Measurements from ENCODE around the gene SH3D19. TPM values are rescaled to one million over a fixed set of nuclear protein-coding genes. Genes with fewer than 3 reads are reported as not detected.

The SH3D19 gene
- total and polyA plus RNA-seq, 3 donors from 2014 or later: 40.6 to 58.6 (median 49.9) TPM

- intact Hi-C loops (cut with DNase I; ENCODE audit: low total_unique reads): no loop called here
- Histone ChIP-seq H3K27me3 (no peaks in the 10 kb centered on the region), H3K27ac (no peak overlapping the region)
Measured at GRCh38 chr4:151074416-151074916, 250.9 kb downstream of the SH3D19 start.

More at GRCh38 chr4:151074416-151074916, 250.9 kb downstream of the SH3D19 start:
- no peaks in the 10 kb centered on the region for H3K9me3 ChIP-seq
- no peak overlapping the region for H3K4me3 ChIP-seq
- no peak for DNase-seq
- no peaks in the 10 kb centered on the region for H3K4me1 ChIP-seq
- H3K36me3 ChIP-seq (ENCODE audit: low read depth, missing control alignments): no peaks in the 10 kb centered on the region
- no peak for TF ChIP-seq POLR2A (IDR thresholded peaks at IDR 0.05)
- TF ChIP-seq CTCF (IDR thresholded peaks at IDR 0.05): no peak

Small RNA genes lying within 50 kb of the gene (small RNA-seq; reads per million reads assigned to genes)
- gene AC104819.2 (0 to 0.09 reads per million in 2 donors), gene RNU6-1282P (0 reads per million in 2 donors), gene SNORD73A (0 reads per million in 2 donors), gene SNORD73B (0.09 to 0.47 reads per million in 2 donors)

Other genes with a start within 250 kb of the SH3D19 start
- 1,000 to 10,000 TPM in 1 of 2 donors, 100 to 1,000 TPM in 1; 896 to 1,385 TPM for gene RPS3A, start 226.0 kb downstream of the SH3D19 start, total RNA-seq
- 1,182 TPM for gene RPS3A, start 226.0 kb downstream of the SH3D19 start, polyA plus RNA-seq (ENCODE audit: insufficient read depth, low read depth, low replicate concordance)
- gene PRSS48, start 48.4 kb downstream of the SH3D19 start, total RNA-seq: under 1 TPM in 1 of 2 donors, not detected in 1; 0.71 TPM
- 2.0 TPM for gene PRSS48, start 48.4 kb downstream of the SH3D19 start, polyA plus RNA-seq (ENCODE audit: insufficient read depth, low read depth, low replicate concordance)
- 10 to 100 TPM; 13.1 to 16.2 TPM for gene FHIP1A, start 83.6 kb upstream of the SH3D19 start, total RNA-seq
- 5.7 TPM for gene FHIP1A, start 83.6 kb upstream of the SH3D19 start, polyA plus RNA-seq (ENCODE audit: insufficient read depth, low read depth, low replicate concordance)

All from testis (tissue), 3 donors.